Naive B cell (primary cell): ENCODE measurements around the gene GAS6. TPM values are rescaled to one million over a fixed set of nuclear protein-coding genes. Genes with fewer than 3 reads are reported as not detected.

ENCODE experiments used
- ATAC-seq, 2 donors: fragments of 150-1000 bp; cut with Tn5 transposase; 2 replicates each; pipeline ENCODE4 v1.10.0; 2021; ENCODE audit warnings: low read depth in 2 of 2, mild to moderate bottlenecking in 2 of 2, moderate library complexity in 2 of 2
- DNase-seq: peaks from one replicate; pipeline ENCODE4 v3.0.0; 2022
- H3K27ac Mint-ChIP-seq, 6 donors: one replicate each; pipeline ENCODE4 v1.8.0; 2020 to 2022; ENCODE audit warnings: mild to moderate bottlenecking in 6 of 6, mixed read lengths in 6 of 6, moderate library complexity in 5 of 6, inconsistent platforms in 2 of 6
- H3K27me3 Mint-ChIP-seq, 3 donors: one replicate each; pipeline ENCODE4 v1.8.0; 2021 to 2022; ENCODE audit warnings: mixed read lengths in 3 of 3, mild to moderate bottlenecking in 1 of 3
- H3K36me3 Mint-ChIP-seq, 2 donors: one replicate each; pipeline ENCODE4 v1.8.0; 2020 to 2022; ENCODE audit warnings: mixed read lengths in 2 of 2, inconsistent platforms in 1 of 2, mild to moderate bottlenecking in 1 of 2
- H3K4me1 Mint-ChIP-seq, 3 donors: one replicate each; pipeline ENCODE4 v1.8.0; 2020 to 2022; ENCODE audit warnings: mixed read lengths in 3 of 3, inconsistent platforms in 1 of 3, mild to moderate bottlenecking in 1 of 3, moderate library complexity in 1 of 3
- H3K4me3 Mint-ChIP-seq, 8 donors: one replicate each; pipeline ENCODE4 v1.8.0; 2020 to 2022; ENCODE audit warnings: mild to moderate bottlenecking in 8 of 8, mixed read lengths in 8 of 8, moderate library complexity in 8 of 8, inconsistent platforms in 2 of 8
- H3K9me3 Mint-ChIP-seq, 7 donors: one replicate each; pipeline ENCODE4 v1.8.0; 2020 to 2022; ENCODE audit warnings: mixed read lengths in 7 of 7, mild to moderate bottlenecking in 5 of 7, inconsistent platforms in 2 of 7, moderate library complexity in 1 of 7
- polyA plus RNA-seq, 6 donors: library from polyadenylated mRNA; unstranded; fragments of 300-500 nt; fragmentation: Illumina TruSeq; gene quantifications; one replicate each; pipeline ENCODE4 v1.2.3, GENCODE V29; 2021; ENCODE audit warnings: low read depth in 6 of 6

Gene GAS6
- polyA plus RNA-seq, 6 donors from 2014 or later = 0.20 to 0.70 (median 0.40) TPM; not detected in 1

DNA sequence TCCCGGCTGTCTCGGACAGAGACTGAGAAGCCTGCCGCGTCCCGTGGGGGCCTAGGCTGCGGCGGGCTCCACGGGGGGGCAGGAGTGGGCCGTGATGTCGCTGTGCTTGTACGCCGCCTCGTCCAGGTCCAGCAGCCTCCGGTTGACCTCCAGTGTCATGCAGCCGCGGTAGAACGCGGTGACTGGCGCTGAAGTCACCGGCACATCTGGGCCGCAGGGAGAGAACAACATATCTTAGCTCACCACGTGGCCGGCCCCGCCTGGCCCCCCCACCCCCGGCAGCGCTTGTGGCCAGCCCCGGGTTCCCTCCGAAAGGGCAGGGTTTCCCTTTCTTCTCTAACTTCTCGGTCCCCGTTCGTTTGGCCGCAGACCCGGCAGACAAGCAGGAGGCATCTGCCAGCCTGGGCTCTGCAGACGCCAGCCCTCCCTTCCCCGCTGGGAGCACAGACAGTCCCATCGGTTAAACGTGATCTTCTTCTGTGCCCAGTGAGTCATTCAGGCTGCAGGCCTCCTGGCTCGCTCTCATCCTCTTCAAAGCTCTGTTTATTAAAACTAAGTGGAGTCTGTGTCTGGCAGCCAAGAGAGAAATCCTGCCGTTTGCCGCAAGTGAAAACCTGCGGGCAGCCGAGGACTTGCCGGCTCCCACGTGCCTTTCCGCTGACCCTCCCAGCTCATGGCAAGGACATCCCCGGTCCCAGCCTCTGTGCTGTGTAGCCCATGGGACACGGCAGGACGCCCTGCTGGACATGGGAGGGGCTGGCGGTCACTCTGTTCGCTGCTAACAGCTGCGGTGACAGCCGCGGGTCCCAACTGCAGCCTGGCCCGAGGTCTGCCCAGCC is 42.8 kb downstream of the GAS6 start:
- Mint-ChIP-seq H3K27me3 (no peaks in the 10 kb centered on the region), H3K9me3 (no peaks in the 10 kb centered on the region), H3K27ac (no peak overlapping the region), H3K36me3 (peaks cover 4 to 7% of the 10 kb centered on the region in 2 donors), H3K4me1 (peaks cover 8 to 20% (median 12%) of the 10 kb centered on the region in 3 donors), H3K4me3 (peak overlapping the region in 1 of 8 donors; percentile 25)
- no peak for ATAC-seq
- DNase-seq = no peak

DNA sequence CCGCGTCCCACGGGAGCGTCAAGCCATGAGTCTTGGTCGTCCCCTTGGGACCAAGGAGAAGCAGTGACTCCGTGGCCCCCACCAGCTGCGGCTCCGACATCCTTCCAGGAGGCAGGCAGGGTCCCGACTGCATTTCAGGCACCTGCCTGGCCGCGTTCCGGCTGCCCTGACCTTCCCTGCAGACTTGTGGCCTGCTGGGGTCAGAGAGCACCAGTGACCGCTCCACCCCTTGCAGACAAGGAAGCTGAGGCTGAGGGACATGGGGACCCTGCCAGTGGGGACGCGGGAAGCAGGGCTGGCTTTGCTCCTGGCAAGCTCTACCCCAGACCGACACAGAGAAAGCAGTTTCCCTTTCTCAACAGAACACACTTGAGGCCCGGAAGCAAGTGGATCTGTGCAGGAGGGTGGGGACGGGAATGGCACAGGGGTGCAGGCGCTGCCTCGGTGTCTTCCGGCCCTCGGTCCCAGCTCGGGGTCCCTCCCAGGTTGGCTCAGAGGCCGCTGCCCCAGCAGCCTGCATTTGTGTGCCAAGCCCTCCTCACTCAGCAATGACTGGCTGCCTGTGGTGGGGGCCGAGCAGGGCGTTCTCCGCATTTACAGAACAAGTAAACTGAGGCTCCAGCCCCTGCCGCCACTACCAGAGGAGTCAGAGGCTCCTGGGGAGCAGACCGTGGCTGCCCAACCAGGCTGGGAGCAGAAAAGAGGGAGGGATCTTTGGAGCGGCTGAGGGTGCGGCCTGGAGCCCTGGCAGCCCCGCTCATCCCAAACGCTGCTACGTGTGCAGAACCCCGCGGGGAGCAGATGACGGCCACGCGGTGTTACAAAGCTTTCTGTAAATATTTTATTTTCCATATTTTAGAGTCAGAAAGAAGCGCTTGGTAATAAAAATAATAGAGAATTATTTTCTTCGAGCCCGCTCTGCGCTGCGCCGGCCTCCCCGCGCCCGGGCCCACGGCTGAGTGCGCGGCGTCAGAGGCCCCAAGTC is 43.9 kb downstream of the GAS6 start:
- peaks cover 4 to 14% of the 10 kb centered on the region in 2 donors for H3K36me3 Mint-ChIP-seq
- no peak overlapping the region for H3K4me3 Mint-ChIP-seq
- ATAC-seq (no peak), DNase-seq (no peak)
- H3K27me3 Mint-ChIP-seq = no peaks in the 10 kb centered on the region
- peaks cover 0 to 4% (median 0%) of the 10 kb centered on the region in 7 donors for H3K9me3 Mint-ChIP-seq
- peaks cover 18 to 24% (median 20%) of the 10 kb centered on the region in 3 donors for H3K4me1 Mint-ChIP-seq
- H3K27ac Mint-ChIP-seq = peak overlapping the region in 1 of 6 donors; percentile 39

DNA sequence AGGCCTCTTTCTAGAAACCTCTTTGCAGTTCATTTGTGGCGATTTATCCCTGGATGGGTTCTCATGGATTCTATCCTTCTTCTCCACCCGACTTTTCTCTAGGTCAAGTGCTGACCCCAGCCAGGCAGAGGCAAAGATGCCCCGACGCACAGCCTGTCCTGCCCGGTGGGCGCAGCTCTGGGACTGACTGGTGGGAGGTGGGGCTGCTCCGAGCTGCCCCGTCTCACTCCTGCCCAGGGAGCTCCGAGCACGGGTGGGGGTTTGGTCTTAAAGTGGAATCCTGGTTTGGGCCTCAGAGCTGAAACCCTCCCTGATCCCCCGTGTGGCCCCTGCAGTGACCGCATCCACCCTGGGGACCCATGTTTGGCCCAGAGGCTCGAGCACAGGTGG is 44.5 kb downstream of the GAS6 start:
- Mint-ChIP-seq H3K27me3 (no peaks in the 10 kb centered on the region), H3K4me3 (no peak overlapping the region)

DNA sequence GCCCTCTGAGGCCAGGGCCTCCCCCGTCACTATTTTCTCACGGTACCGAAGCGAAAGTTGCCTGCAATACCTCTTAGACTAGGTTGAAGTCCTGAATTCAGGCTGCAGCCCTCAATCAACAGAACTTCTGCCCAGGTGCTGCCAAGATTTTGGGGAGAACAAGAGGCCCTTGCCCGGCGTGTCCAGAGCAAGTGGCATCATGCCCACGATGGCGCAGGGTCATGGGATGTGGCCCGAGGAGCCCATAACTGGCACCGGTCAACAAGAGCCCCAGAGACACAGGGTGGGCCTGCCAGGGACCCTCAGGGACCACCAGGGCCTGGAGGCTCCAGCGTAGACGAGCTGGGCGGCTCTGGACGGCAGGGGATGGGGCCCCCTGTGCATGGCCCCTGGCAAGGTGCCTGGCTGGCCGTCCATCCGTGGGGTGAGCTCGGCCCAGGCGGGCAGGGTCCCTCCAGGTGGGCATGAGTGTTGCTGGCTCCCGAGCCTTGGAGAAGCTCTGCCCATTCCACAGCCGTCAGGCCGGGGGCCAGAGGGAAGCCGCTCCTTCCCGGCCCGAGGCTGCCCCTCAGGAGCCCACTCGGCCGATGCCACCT is 45.1 kb downstream of the GAS6 start:
- no peaks in the 10 kb centered on the region for H3K27me3 Mint-ChIP-seq
- H3K4me3 Mint-ChIP-seq = peak overlapping the region in 1 of 8 donors; percentile 50
- ATAC-seq (no peak), DNase-seq (no peak)
- peaks cover 19 to 25% (median 20%) of the 10 kb centered on the region in 3 donors for H3K4me1 Mint-ChIP-seq
- H3K9me3 Mint-ChIP-seq = peaks cover 0 to 4% (median 0%) of the 10 kb centered on the region in 7 donors
- H3K27ac Mint-ChIP-seq = peak overlapping the region in 2 of 6 donors; percentile 34 to 63
- H3K36me3 Mint-ChIP-seq = peaks cover 4 to 14% of the 10 kb centered on the region in 2 donors

More for the DNA sequence above, 44.5 kb downstream of the GAS6 start:
- DNase-seq (no peak), ATAC-seq (no peak)
- H3K4me1 Mint-ChIP-seq = peaks cover 19 to 25% (median 20%) of the 10 kb centered on the region in 3 donors
- H3K27ac Mint-ChIP-seq = peak overlapping the region in 1 of 6 donors; percentile 69
- peaks cover 4 to 14% of the 10 kb centered on the region in 2 donors for H3K36me3 Mint-ChIP-seq
- peaks cover 0 to 4% (median 0%) of the 10 kb centered on the region in 7 donors for H3K9me3 Mint-ChIP-seq

DNA sequence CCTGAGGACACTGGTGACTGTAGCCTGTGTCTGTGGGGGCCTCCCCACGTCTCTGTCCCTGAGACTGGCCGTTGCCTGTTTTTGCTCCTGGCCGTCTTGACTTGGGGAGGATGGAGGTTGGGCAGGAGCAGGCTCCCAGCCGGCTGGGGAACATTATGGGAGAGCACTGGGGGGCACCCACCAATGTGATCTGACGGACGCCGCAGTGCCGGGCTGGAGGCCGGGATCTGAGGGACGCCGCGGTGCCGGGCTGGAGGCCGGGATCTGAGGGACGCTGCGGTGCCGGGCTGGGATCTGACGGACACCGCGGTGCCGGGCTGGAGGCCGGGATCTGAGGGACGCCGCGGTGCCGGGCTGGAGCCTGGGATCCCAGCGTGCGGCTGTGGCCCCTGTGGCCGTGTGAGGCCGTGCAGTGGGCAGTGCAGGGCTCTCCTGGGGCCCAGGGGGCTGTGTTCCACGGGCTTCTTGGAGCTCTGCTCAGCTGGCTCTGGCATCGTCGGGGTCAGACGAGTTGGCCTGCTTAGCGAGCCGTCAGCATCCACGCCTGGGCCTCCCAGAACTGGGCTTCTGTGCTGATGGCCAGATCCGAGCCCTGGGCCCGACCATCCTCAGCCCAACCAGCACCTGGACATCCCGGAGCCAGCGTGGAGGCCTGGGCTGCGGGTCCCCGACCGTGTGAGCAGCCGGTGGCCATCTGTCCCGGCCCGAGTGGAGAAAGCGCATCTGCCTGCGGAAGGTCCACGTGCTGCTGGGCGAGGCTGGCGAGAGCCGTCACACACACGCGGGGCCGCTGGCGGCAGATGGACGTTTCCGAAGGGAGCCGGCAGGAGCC is 45.8 kb downstream of the GAS6 start:
- H3K4me3 Mint-ChIP-seq = peak overlapping the region in 4 of 8 donors; percentile 47 to 58 (median 52)
- peaks cover 4 to 14% of the 10 kb centered on the region in 2 donors for H3K36me3 Mint-ChIP-seq
- H3K27me3 Mint-ChIP-seq = no peaks in the 10 kb centered on the region
- DNase-seq = no peak
- H3K9me3 Mint-ChIP-seq = peaks cover 0 to 4% (median 0%) of the 10 kb centered on the region in 7 donors
- peak overlapping the region in 4 of 6 donors; percentile 28 to 93 (median 48) for H3K27ac Mint-ChIP-seq
- no peak for ATAC-seq
- H3K4me1 Mint-ChIP-seq = peaks cover 19 to 25% (median 20%) of the 10 kb centered on the region in 3 donors

DNA sequence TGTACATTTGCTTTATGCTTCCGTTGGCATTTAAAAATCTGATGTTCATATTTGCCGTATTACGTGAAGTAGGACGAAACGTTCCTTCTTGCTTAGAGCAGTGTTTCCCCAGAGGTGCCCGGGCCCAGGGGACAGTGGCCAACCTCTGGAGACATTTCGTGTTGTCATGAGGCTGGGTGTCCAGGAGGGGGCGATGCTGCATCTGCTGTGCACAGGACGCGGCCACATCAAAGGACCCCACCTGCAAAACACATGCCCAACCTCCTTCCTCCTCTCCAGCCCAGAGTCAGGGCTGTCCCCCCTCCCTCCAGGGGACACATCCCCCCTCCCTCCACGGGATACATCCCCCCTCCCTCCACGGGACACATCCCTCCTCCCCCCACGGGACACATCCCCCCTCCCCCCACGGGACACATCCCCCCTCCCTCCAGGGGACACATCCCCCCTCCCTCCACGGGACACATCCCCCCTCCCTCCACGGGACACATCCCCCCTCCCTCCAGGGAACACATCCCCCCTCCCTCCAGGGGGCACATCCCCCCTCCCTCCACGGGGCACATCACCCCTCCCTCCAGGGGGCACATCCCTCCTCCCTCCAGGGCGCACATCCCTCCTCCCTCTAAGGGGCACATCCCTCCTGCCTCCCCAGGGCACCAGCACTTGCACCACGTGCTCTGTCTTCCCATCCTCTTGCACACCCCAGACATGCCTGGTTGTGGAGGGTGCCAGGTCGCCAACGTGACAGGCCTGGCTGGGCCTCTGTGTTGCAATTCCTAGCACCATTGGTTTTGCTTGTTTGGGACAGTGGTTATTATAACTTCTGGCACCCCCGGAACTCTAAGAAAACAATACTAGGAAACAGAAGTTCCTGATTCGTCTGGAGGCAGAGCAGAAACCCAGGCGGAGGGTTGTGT is 46.7 kb downstream of the GAS6 start:
- DNase-seq (peak; percentile 60), ATAC-seq (peak; percentile 69 to 70)
- Mint-ChIP-seq H3K27me3 (no peaks in the 10 kb centered on the region), H3K4me1 (peaks cover 19 to 25% (median 20%) of the 10 kb centered on the region in 3 donors), H3K4me3 (peak overlapping the region; percentile 91 to 100 (median 98)), H3K36me3 (peaks cover 4 to 14% of the 10 kb centered on the region in 2 donors), H3K27ac (peak overlapping the region in 5 of 6 donors; percentile 17 to 93 (median 72)), H3K9me3 (peaks cover 0 to 4% (median 0%) of the 10 kb centered on the region in 7 donors)

DNA sequence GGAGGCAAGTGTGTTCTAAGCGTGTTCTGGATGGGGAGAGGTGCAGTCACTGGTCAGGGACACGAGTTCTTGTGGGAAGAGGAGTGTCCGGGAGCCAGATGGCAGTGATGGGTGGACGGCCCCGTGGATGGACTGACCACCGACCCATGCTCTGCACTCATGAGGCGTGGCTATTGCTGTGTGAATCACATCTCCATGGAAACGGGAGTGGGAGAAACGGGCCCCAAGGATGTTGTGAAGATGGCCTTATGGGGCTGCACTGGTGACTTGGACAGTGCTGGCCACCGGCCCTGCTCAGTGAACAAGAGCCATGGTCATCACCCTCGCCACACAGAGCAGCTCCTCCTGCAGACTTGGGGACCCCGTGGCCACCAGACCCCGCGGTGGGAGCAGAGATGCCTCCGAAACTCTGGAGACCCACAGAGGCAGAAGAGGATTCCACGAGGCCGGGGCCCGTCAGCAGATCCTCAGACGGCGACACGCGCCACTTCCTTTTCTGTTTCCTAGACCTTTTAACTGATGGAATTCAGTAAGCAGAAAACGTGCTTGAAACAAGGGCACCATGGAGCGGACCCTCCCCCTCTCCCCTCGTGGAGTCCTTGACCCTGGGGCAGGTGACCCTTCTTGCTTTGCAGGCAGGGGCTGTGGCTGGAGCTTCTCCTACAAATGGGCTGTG is 47.5 kb downstream of the GAS6 start:
- DNase-seq = no peak
- peaks cover 19 to 25% (median 20%) of the 10 kb centered on the region in 3 donors for H3K4me1 Mint-ChIP-seq
- peaks cover 0 to 4% (median 0%) of the 10 kb centered on the region in 7 donors for H3K9me3 Mint-ChIP-seq
- peak overlapping the region; percentile 24 to 99 (median 84) for H3K27ac Mint-ChIP-seq
- no peaks in the 10 kb centered on the region for H3K27me3 Mint-ChIP-seq
- H3K4me3 Mint-ChIP-seq = peak overlapping the region; percentile 95 to 100 (median 98)
- no peak for ATAC-seq
- H3K36me3 Mint-ChIP-seq = peaks cover 4 to 12% of the 10 kb centered on the region in 2 donors

DNA sequence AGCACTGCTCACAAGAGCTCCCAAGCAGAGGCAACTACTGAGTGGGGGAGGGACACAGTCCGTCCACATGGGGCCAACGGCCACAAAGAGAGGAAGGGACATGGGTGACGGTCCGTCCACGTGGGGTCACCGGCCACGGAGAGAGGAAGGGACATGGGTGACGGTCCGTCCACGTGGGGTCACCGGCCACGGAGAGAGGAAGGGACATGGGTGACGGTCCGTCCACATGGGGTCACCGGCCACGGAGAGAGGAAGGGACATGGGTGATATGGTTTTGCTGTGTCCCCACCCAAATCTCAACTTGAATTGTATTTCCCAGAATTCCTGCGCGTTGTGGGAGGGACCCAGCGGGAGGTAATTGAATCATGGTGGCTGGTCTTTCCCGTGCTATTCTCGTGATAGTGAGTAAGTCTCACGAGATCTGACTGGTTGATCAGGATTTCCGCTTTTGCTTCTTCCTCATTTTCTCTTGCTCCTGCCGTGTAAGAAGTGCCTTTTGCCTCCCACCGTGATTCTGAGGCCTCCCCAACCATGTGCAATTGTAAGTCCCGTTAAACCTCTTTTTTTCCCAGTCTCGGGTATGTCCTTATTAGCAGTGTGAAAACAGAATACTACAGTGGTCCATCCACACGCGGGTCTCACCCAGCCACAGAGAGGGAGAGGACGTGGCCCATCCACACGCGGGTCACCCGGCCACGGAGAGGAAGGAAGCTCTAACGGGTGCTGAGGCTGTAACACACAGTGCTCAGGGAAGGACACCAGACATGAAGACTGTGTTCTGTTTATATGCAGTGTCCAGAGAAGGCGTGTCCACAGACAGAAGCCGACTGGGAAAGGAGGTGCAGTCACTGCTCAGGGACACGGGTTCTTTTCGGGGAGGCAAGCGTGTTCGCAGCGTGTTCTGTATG is 48.5 kb downstream of the GAS6 start:
- H3K27ac Mint-ChIP-seq = peak overlapping the region; percentile 75 to 99 (median 94)
- DNase-seq = peak; percentile 69
- peak; percentile 68 to 69 for ATAC-seq
- peaks cover 4 to 7% of the 10 kb centered on the region in 2 donors for H3K36me3 Mint-ChIP-seq
- no peaks in the 10 kb centered on the region for H3K27me3 Mint-ChIP-seq
- peaks cover 19 to 25% (median 20%) of the 10 kb centered on the region in 3 donors for H3K4me1 Mint-ChIP-seq
- H3K9me3 Mint-ChIP-seq = peaks cover 0 to 5% (median 1%) of the 10 kb centered on the region in 7 donors
- peak overlapping the region; percentile 95 to 100 (median 98) for H3K4me3 Mint-ChIP-seq

DNA sequence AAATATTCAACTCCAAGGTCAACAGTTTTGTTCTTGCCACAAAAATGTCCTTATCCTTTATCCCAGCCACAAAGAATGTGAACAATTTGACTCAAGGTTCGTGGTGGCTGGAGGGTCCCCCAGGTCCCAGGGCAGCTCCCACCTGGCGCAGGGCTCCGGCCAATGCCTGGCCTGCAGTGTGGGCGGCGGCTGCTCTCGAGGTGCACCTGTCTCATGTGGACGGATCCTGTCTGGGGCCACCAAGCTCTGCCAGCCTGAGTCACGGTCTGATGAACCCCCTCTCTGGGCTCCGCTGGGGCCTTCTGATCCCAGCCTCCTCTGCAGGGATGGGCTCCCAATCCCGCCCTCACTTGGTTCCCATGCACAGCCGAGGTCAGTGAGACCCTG is 49.4 kb downstream of the GAS6 start:
- peaks cover 19 to 25% (median 20%) of the 10 kb centered on the region in 3 donors for H3K4me1 Mint-ChIP-seq
- H3K27ac Mint-ChIP-seq = peak overlapping the region in 2 of 6 donors; percentile 11 to 20
- H3K9me3 Mint-ChIP-seq = peaks cover 0 to 11% (median 5%) of the 10 kb centered on the region in 7 donors
- H3K27me3 Mint-ChIP-seq = no peaks in the 10 kb centered on the region
- no peak for DNase-seq
- ATAC-seq = no peak
- H3K4me3 Mint-ChIP-seq = peak overlapping the region in 3 of 8 donors; percentile 5 to 49 (median 9)
- H3K36me3 Mint-ChIP-seq = peaks cover 4 to 7% of the 10 kb centered on the region in 2 donors
